MM.1S (cell line): Measurements from ENCODE around the gene ADAMTS3.
A peak's percentile ranks its signal among the peaks of the same experiment; 100 is the strongest.

Experiments
- DNase-seq: peaks from one replicate; pipeline ENCODE4 v3.0.0-alpha.2; 2015
- H2AFZ ChIP-seq: fragments of 300-600 bp; sonication (generic); 2 replicates; pipeline ENCODE4 v1.6.0; 2016; ENCODE audit warnings: antibody characterized with exemption, low read length
- H3F3A ChIP-seq: fragments of 300-600 bp; sonication (generic); 2 replicates; pipeline ENCODE4 v1.6.1; 2016; ENCODE audit warnings: mild to moderate bottlenecking, antibody characterized with exemption, low read length, moderate library complexity, mixed read lengths; ENCODE audit not compliant: insufficient read depth
- H3K27ac ChIP-seq: fragments of 300-600 bp; sonication (generic); 2 replicates; pipeline ENCODE4 v1.5.1; 2016; ENCODE audit warnings: mild to moderate bottlenecking, low read length
- H3K27me3 ChIP-seq: fragments of 300-600 bp; sonication (generic); replicated peaks from 2 replicates; pipeline ENCODE4 v1.6.0; 2016; ENCODE audit warnings: low read length; ENCODE audit not compliant: insufficient read depth
- H3K36me3 ChIP-seq: fragments of 300-600 bp; sonication (generic); replicated peaks from 2 replicates; pipeline ENCODE4 v1.6.1; 2016; ENCODE audit warnings: mild to moderate bottlenecking, low read length, mixed read lengths; ENCODE audit not compliant: insufficient read depth
- H3K4me1 ChIP-seq: fragments of 300-600 bp; sonication (generic); 2 replicates; pipeline ENCODE4 v1.6.1; 2016; ENCODE audit warnings: low read length, mixed read lengths
- H3K4me2 ChIP-seq: fragments of 300-600 bp; sonication (generic); 2 replicates; pipeline ENCODE4 v1.6.0; 2016; ENCODE audit warnings: low read depth, low read length
- H3K4me3 ChIP-seq: fragments of 300-600 bp; sonication (generic); 2 replicates; pipeline ENCODE4 v1.5.1; 2016; ENCODE audit warnings: low read length, mixed read lengths
- H3K79me2 ChIP-seq: fragments of 300-600 bp; sonication (generic); 2 replicates; pipeline ENCODE4 v1.6.1; 2016; ENCODE audit warnings: mixed run types, low read length, mixed read lengths
- H3K9ac ChIP-seq: fragments of 300-600 bp; sonication (generic); 2 replicates; pipeline ENCODE4 v1.6.1; 2016; ENCODE audit warnings: low read length, mixed read lengths
- H3K9me2 ChIP-seq: fragments of 300-600 bp; sonication (generic); replicated peaks from 2 replicates; pipeline ENCODE4 v1.6.1; 2016; ENCODE audit warnings: mild to moderate bottlenecking, low read length, mixed read lengths; ENCODE audit not compliant: insufficient read depth
- H3K9me3 ChIP-seq: fragments of 300-600 bp; sonication (generic); replicated peaks from 2 replicates; pipeline ENCODE4 v1.6.1; 2016; ENCODE audit warnings: mild to moderate bottlenecking, low read length, mixed read lengths; ENCODE audit not compliant: insufficient read depth
- H4K20me1 ChIP-seq: fragments of 300-600 bp; sonication (generic); 2 replicates; pipeline ENCODE4 v1.6.1; 2016; ENCODE audit warnings: mild to moderate bottlenecking, low read length, moderate library complexity, mixed read lengths; ENCODE audit not compliant: insufficient read depth
- CTCF ChIP-seq: fragments of 300-600 bp; sonication (generic); IDR thresholded peaks from 2 replicates; pipeline ENCODE4 v1.5.1; 2016; ENCODE audit warnings: antibody characterized with exemption, low read length, mixed read lengths
- EZH2 ChIP-seq: fragments of 300-600 bp; sonication (generic); optimal IDR thresholded peaks from 2 replicates; pipeline ENCODE3; 2017; ENCODE audit warnings: low read depth, mild to moderate bottlenecking, antibody characterized with exemption, low read length, mixed read lengths
- EZH2phosphoT487 ChIP-seq: fragments of 300-600 bp; sonication (generic); IDR thresholded peaks from 2 replicates; pipeline ENCODE4 v1.6.1; 2018; ENCODE audit warnings: antibody characterized with exemption, low read length

The ADAMTS3 gene

DNA sequence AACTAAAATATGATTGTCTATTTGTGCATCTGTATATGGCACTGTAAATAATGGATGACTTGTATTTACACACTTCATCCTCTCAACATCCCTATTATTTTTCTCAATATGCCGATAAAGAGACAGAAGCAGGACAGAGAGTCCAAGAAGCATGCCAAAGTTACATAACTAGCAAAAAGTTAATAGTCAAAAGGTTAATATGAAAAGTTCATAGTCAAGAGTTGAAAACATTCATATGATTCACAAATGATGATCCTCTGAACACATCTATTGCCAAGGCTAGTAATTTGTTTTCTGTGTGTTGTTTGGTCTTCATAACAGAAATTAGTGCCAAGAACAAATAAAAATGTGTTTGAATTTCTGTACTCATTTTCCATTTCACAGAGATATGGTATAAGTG lies 231.0 kb downstream of the ADAMTS3 start:
- no peak for DNase-seq
- no peaks in the 10 kb centered on the region for H3K9me3 ChIP-seq
- TF ChIP-seq EZH2phosphoT487 (no peak), CTCF (no peak), EZH2 (no peak)
- no peaks in the 10 kb centered on the region for H3K9me2 ChIP-seq
- H4K20me1 ChIP-seq, result no peaks in the 10 kb centered on the region
- no peaks in the 10 kb centered on the region for H3K36me3 ChIP-seq
- no peak overlapping the region for H3K4me2 ChIP-seq
- H2AFZ ChIP-seq, result no peak overlapping the region
- H3K27ac ChIP-seq, result no peak overlapping the region
- no peak overlapping the region for H3K9ac ChIP-seq
- H3F3A ChIP-seq, result no peaks in the 10 kb centered on the region
- no peak overlapping the region for H3K4me3 ChIP-seq
- H3K4me1 ChIP-seq, result no peaks in the 10 kb centered on the region
- no peaks in the 10 kb centered on the region for H3K79me2 ChIP-seq
- H3K27me3 ChIP-seq, result no peaks in the 10 kb centered on the region

DNA sequence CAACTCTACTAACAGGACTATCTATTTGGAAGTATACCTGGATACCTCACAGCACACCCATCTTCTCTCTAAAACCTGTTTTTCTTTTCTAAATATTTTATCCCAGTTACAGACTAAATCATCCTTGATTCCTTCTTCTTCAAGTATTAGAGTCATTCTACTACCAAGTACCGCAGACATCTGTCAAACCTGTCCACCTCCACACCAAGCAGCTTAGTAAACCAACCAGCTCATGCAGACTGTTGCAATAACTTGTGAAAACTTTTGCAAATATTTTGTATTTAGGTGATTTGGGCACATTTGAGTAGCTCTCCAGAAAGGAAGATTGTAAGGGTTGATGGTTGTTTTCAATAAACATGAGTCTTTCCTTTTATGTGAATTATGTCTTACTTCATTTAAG lies 238.6 kb downstream of the ADAMTS3 start:
- no peak overlapping the region for H3K4me2 ChIP-seq
- TF ChIP-seq EZH2 (no peak), EZH2phosphoT487 (no peak), CTCF (no peak)
- no peak overlapping the region for H3K27ac ChIP-seq
- no peaks in the 10 kb centered on the region for H3K27me3 ChIP-seq
- H3K9me2 ChIP-seq, result no peaks in the 10 kb centered on the region
- H3K9ac ChIP-seq, result no peak overlapping the region
- DNase-seq, result no peak
- H3K9me3 ChIP-seq, result no peaks in the 10 kb centered on the region
- H4K20me1 ChIP-seq, result no peaks in the 10 kb centered on the region
- no peaks in the 10 kb centered on the region for H3K79me2 ChIP-seq
- H3K36me3 ChIP-seq, result no peaks in the 10 kb centered on the region
- no peaks in the 10 kb centered on the region for H3K4me1 ChIP-seq
- no peaks in the 10 kb centered on the region for H3F3A ChIP-seq
- no peak overlapping the region for H2AFZ ChIP-seq
- H3K4me3 ChIP-seq, result no peak overlapping the region

- Histone ChIP-seq H3K9me3 (no peaks in the 10 kb centered on the region), H3K36me3 (no peaks in the 10 kb centered on the region), H3K9me2 (no peaks in the 10 kb centered on the region), H3K27me3 (no peaks in the 10 kb centered on the region), H2AFZ (no peak overlapping the region), H3K4me1 (no peaks in the 10 kb centered on the region), H3F3A (no peaks in the 10 kb centered on the region), H3K9ac (no peak overlapping the region), H3K27ac (no peak overlapping the region), H3K4me3 (no peak overlapping the region), H4K20me1 (no peaks in the 10 kb centered on the region), H3K79me2 (no peaks in the 10 kb centered on the region), H3K4me2 (no peak overlapping the region)
- no peak for TF ChIP-seq EZH2phosphoT487
- no peak for TF ChIP-seq EZH2
- TF ChIP-seq CTCF, result peak; percentile 60
- DNase-seq, result peak; percentile 33
Measured at GRCh38 chr4:72326692-72327632, 242.1 kb downstream of the ADAMTS3 start.
